Measurements from ENCODE around the gene PTPRQ.

PTPRQ gene

GRCh38 chr12:80593766-80594165 lies 149.7 kb downstream of the PTPRQ start:
- Histone ChIP-seq H3K36me3 (no peaks in the 10 kb centered on the region), H3K4me3 (ENCODE audit: low read depth, low read length) (no peak overlapping the region), H3K27me3 (ENCODE audit: insufficient read depth, low read depth, severe bottlenecking) (no peaks in the 10 kb centered on the region), H3K9me3 (ENCODE audit: severe bottlenecking) (no peaks in the 10 kb centered on the region), H3K27ac (no peak overlapping the region)
- TF ChIP-seq CTCF (IDR thresholded peaks at IDR 0.05; ENCODE audit: low read depth, low read length), result no peak
- DNase-seq, result no peak

GRCh38 chr12:80596509-80596908 lies 152.5 kb downstream of the PTPRQ start:
- Histone ChIP-seq H3K36me3 (no peaks in the 10 kb centered on the region), H3K27ac (no peak overlapping the region), H3K27me3 (ENCODE audit: insufficient read depth, low read depth, severe bottlenecking) (no peaks in the 10 kb centered on the region), H3K9me3 (ENCODE audit: severe bottlenecking) (no peaks in the 10 kb centered on the region), H3K4me3 (ENCODE audit: low read depth, low read length) (no peak overlapping the region)
- DNase-seq, result no peak
- no peak for TF ChIP-seq CTCF (IDR thresholded peaks at IDR 0.05; ENCODE audit: low read depth, low read length)

GRCh38 chr12:80598004-80598606 lies 154.1 kb downstream of the PTPRQ start:
- no peak overlapping the region for H3K27ac ChIP-seq
- no peak overlapping the region for H3K4me3 ChIP-seq (ENCODE audit: low read depth, low read length)
- no peak for DNase-seq
- TF ChIP-seq CTCF (IDR thresholded peaks at IDR 0.05; ENCODE audit: low read depth, low read length), result no peak
- no peaks in the 10 kb centered on the region for H3K36me3 ChIP-seq
- no peaks in the 10 kb centered on the region for H3K9me3 ChIP-seq (ENCODE audit: severe bottlenecking)
- no peaks in the 10 kb centered on the region for H3K27me3 ChIP-seq (ENCODE audit: insufficient read depth, low read depth, severe bottlenecking)

- H3K36me3 ChIP-seq, result no peaks in the 10 kb centered on the region
- H3K27ac ChIP-seq, result no peak overlapping the region
- H3K27me3 ChIP-seq (ENCODE audit: insufficient read depth, low read depth, severe bottlenecking), result no peaks in the 10 kb centered on the region
- no peak overlapping the region for H3K4me3 ChIP-seq (ENCODE audit: low read depth, low read length)
- TF ChIP-seq CTCF (IDR thresholded peaks at IDR 0.05; ENCODE audit: low read depth, low read length), result no peak
- no peaks in the 10 kb centered on the region for H3K9me3 ChIP-seq (ENCODE audit: severe bottlenecking)
- no peak for DNase-seq
Observed at GRCh38 chr12:80602455-80602854, 158.4 kb downstream of the PTPRQ start.

GRCh38 chr12:80607361-80608135 lies 163.5 kb downstream of the PTPRQ start:
- Histone ChIP-seq H3K9me3 (ENCODE audit: severe bottlenecking) (no peaks in the 10 kb centered on the region), H3K27ac (no peak overlapping the region), H3K36me3 (no peaks in the 10 kb centered on the region), H3K4me3 (ENCODE audit: low read depth, low read length) (no peak overlapping the region), H3K27me3 (ENCODE audit: insufficient read depth, low read depth, severe bottlenecking) (no peaks in the 10 kb centered on the region)
- no peak for DNase-seq
- no peak for TF ChIP-seq CTCF (IDR thresholded peaks at IDR 0.05; ENCODE audit: low read depth, low read length)
